Activated CD8-positive, alpha-beta T cell treated with anti-CD3 and anti-CD28 coated beads, Interleukin-2, amount 10 ng/mL, durations not matched to agents 7 days and 5 days (primary cell): ENCODE data around the gene FAM204A. TPM values are rescaled to one million over a fixed set of nuclear protein-coding genes. Genes with fewer than 3 reads are reported as not detected.

Source experiments
- ATAC-seq: fragments of 150-1000 bp; cut with Tn5 transposase; one replicate; pipeline ENCODE4 v1.10.0; 2021; ENCODE audit warnings: moderate library complexity
- CTCF ChIA-PET: fragments of 350-600 bp; sonication (Branson Sonifier 250); formaldehyde crosslinking; loops from one replicate; lab custom pipeline; 2021; ENCODE audit warnings: antibody characterized with exemption; lab: Charles Lee
- POLR2A ChIA-PET: fragments of 350-600 bp; sonication (Branson Sonifier 250); formaldehyde crosslinking; loops from one replicate; lab custom pipeline; 2021; ENCODE audit warnings: antibody characterized with exemption; lab: Charles Lee
- DNase-seq: peaks from one replicate; pipeline ENCODE4 v3.0.0-alpha.2; 2020
- H3K27ac Mint-ChIP-seq: one replicate; pipeline ENCODE4 v1.8.0; 2021; ENCODE audit warnings: mild to moderate bottlenecking, mixed read lengths
- H3K27me3 Mint-ChIP-seq: one replicate; pipeline ENCODE4 v1.8.0; 2021; ENCODE audit warnings: low read depth, mixed read lengths
- H3K36me3 Mint-ChIP-seq: one replicate; pipeline ENCODE4 v1.8.0; 2021; ENCODE audit warnings: low read depth, mixed read lengths
- H3K4me1 Mint-ChIP-seq: one replicate; pipeline ENCODE4 v1.8.0; 2021; ENCODE audit warnings: low read depth, mixed read lengths
- H3K4me3 Mint-ChIP-seq: one replicate; pipeline ENCODE4 v1.8.0; 2021; ENCODE audit warnings: mild to moderate bottlenecking, mixed read lengths
- H3K9me3 Mint-ChIP-seq: one replicate; pipeline ENCODE4 v1.8.0; 2022; ENCODE audit warnings: mixed read lengths; ENCODE audit not compliant: insufficient read depth
- total RNA-seq, 2 experiments: library from RNA; stranded (reverse); gene quantifications; one replicate each; pipeline ENCODE4 v1.2.3, GENCODE V29; 2021

Gene FAM204A
- total RNA-seq, 2 experiments from 2014 or later = 45.4 to 49.4 TPM

DNA sequence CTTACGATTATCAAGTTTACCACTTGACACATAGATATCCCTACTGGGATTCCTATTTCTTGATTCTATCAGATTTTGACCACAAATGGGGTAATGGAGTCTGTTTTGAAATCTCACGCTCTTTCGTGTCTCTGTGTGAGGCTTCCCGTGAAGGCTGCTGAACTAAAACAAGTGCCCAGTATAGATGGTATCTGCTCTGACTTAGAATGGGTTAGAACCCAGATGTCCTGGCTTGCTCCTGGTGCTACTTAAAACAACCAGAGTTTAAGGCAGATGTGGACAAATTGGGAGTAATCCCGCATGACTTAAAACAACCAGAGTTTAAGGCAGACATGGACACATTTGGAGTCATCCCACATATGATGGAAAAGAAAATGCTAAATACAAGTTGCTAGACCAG is 85.9 kb downstream of the FAM204A start:
- no peaks in the 10 kb centered on the region for H3K9me3 Mint-ChIP-seq
- CTCF ChIA-PET = interaction anchor here (1.1 kb wide), 1 partner anchor 13 kb away, joined by 3 read pairs; no protein-coding TSS in a partner anchor

GRCh38 chr10:118255355-118255754 is 86.8 kb downstream of the FAM204A start:
- DNase-seq (no peak), ATAC-seq (no peak)
- H3K27ac Mint-ChIP-seq = no peak overlapping the region
- H3K4me1 Mint-ChIP-seq = no peaks in the 10 kb centered on the region
- POLR2A ChIA-PET = no interaction called here
- CTCF ChIA-PET = no interaction called here
- no peaks in the 10 kb centered on the region for H3K36me3 Mint-ChIP-seq
- no peaks in the 10 kb centered on the region for H3K9me3 Mint-ChIP-seq
- peaks cover 36% of the 10 kb centered on the region for H3K27me3 Mint-ChIP-seq
- H3K4me3 Mint-ChIP-seq = no peak overlapping the region

More for the DNA sequence above, 85.9 kb downstream of the FAM204A start:
- DNase-seq = no peak
- Mint-ChIP-seq H3K4me1 (no peaks in the 10 kb centered on the region), H3K27ac (no peak overlapping the region), H3K4me3 (no peak overlapping the region), H3K36me3 (no peaks in the 10 kb centered on the region), H3K27me3 (peaks cover 34% of the 10 kb centered on the region)
- POLR2A ChIA-PET = no interaction called here
- no peak for ATAC-seq

GRCh38 chr10:118254654-118255053 is 87.5 kb downstream of the FAM204A start:
- H3K27me3 Mint-ChIP-seq = peaks cover 36% of the 10 kb centered on the region
- CTCF ChIA-PET = no interaction called here
- no peak overlapping the region for H3K4me3 Mint-ChIP-seq
- no peak overlapping the region for H3K27ac Mint-ChIP-seq
- POLR2A ChIA-PET = no interaction called here
- H3K36me3 Mint-ChIP-seq = no peaks in the 10 kb centered on the region
- ATAC-seq (no peak), DNase-seq (no peak)
- H3K9me3 Mint-ChIP-seq = no peaks in the 10 kb centered on the region
- no peaks in the 10 kb centered on the region for H3K4me1 Mint-ChIP-seq

- H3K9me3 Mint-ChIP-seq = no peaks in the 10 kb centered on the region
- ATAC-seq (no peak), DNase-seq (no peak)
- no peak overlapping the region for H3K27ac Mint-ChIP-seq
- H3K4me3 Mint-ChIP-seq = no peak overlapping the region
- H3K36me3 Mint-ChIP-seq = no peaks in the 10 kb centered on the region
- H3K4me1 Mint-ChIP-seq = no peaks in the 10 kb centered on the region
- ChIA-PET CTCF (no interaction called here), POLR2A (no interaction called here)
- peaks cover 44% of the 10 kb centered on the region for H3K27me3 Mint-ChIP-seq
Observed at GRCh38 chr10:118253397-118253796, 88.7 kb downstream of the FAM204A start.

DNA sequence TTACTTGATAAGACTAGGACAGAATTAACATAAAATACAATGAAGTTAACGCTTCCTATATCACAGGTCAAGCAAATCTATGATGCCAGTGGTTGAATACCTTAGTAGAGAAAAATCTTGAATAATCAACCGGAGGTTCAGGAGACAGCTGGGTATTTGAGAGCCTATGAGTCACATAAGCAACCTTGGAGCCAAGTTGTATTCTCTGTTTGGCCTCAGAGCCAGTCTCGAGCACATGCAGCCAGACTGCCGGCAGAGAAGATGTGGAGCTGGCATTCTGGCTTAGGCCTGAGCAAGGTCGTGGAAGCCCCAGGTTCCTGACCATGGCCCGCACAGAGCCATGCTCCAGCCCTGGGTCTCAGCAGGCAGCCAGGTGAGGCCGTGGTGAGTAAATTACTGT is 90.3 kb downstream of the FAM204A start:
- Mint-ChIP-seq H3K9me3 (no peaks in the 10 kb centered on the region), H3K4me3 (no peak overlapping the region), H3K27me3 (peaks cover 44% of the 10 kb centered on the region), H3K36me3 (no peaks in the 10 kb centered on the region), H3K4me1 (no peaks in the 10 kb centered on the region), H3K27ac (no peak overlapping the region)
- DNase-seq (no peak), ATAC-seq (no peak)
- ChIA-PET POLR2A (no interaction called here), CTCF (no interaction called here)

GRCh38 chr10:118249714-118250113 is 92.4 kb downstream of the FAM204A start:
- H3K9me3 Mint-ChIP-seq = no peaks in the 10 kb centered on the region
- no peak for DNase-seq

More at GRCh38 chr10:118249714-118250113, 92.4 kb downstream of the FAM204A start:
- ChIA-PET POLR2A (no interaction called here), CTCF (interaction anchor here (1.2 kb wide), 2 partner anchors 9 to 209 kb away, joined by 3 read pairs; no protein-coding TSS in a partner anchor)
- Mint-ChIP-seq H3K4me1 (no peaks in the 10 kb centered on the region), H3K27ac (no peak overlapping the region), H3K36me3 (no peaks in the 10 kb centered on the region), H3K27me3 (peaks cover 49% of the 10 kb centered on the region), H3K4me3 (no peak overlapping the region)
- ATAC-seq = no peak
